ENCODE data around the gene UBE2E1.
A peak's percentile ranks its signal among the peaks of the same experiment; 100 is the strongest.
"Not testable (repeated sequence)": the region's sequence is repeated elsewhere in the genome, so short reads cannot be mapped to it uniquely, and the experiment has no call there.

Gene UBE2E1

DNA sequence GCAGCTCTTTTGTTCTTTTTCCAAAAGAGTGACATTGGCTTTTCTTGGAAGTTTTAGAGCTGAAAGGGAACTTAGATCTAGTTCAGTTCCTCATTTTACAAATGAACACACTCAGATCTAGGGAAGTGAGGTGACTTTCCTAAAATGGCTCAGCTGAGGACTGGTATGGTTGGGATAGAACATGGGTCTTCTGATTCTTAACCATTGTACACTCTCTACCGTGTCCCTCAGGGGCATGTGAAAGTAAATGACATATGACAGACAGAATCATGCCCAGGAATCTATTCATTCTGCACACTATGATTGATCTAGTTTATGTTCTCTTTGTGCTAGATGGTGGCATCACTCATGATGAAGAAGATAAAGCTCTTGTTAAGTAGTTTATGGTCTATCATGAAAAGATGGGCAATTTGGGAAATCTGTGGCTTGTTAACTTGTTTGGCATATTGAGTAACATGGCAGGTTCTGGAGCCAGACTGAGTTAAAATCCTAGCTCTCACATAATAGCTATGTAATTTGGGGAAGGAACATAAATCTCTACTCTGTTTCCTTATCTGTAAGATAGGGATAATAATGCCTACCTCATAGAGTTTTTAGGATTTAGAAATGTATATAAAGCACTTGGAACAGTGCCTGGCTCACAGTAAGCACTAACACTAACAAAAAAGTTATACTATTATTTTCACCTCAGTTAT is 30.9 kb downstream of the UBE2E1 start:
- Histone ChIP-seq H3K36me3 (ENCODE audit: insufficient read depth, low read length) (no peaks in the 10 kb centered on the region), H3K9ac (ENCODE audit: insufficient read length) (no peak overlapping the region), H3K4me3 (no peak overlapping the region), H3K9me3 (ENCODE audit: low read depth, low read length) (no peaks in the 10 kb centered on the region), H3K27ac (no peak overlapping the region)
- DNase-seq (ENCODE audit: low read depth, low spot score), result no peak
- no peak for TF ChIP-seq EZH2 (IDR thresholded peaks at IDR 0.05)
- TF ChIP-seq POLR2AphosphoS5 (IDR thresholded peaks at IDR 0.05; ENCODE audit: borderline replicate concordance, low read depth, low read length), result no peak

DNA sequence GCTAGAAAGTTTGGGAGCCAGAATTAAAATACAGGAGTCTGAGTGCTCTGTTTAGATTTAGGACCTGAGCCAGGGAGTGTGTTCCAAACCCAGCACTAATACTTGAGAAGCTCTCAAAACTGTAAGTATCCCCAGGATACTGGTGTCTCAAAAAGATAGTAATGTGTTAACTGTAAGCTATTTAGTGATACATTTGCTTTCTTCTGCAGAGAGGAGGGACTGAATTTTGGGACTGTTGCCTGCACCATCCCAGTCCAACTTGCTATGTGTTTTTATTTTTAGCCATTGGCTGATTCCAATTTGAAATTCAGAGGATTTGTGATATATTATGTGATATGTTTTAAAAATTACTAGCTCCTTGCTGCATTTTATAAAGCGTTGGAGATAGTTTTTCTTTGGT is 31.5 kb downstream of the UBE2E1 start:
- H3K36me3 ChIP-seq (ENCODE audit: insufficient read depth, low read length), result no peaks in the 10 kb centered on the region
- H3K9ac ChIP-seq (ENCODE audit: insufficient read length), result no peak overlapping the region
- no peak for TF ChIP-seq EZH2 (IDR thresholded peaks at IDR 0.05)
- TF ChIP-seq FOXP2 (optimal IDR thresholded peaks at IDR 0.05; ENCODE audit: control extremely low read depth, extremely low read length, insufficient read depth), result no peak
- no peak for TF ChIP-seq POLR2AphosphoS5 (IDR thresholded peaks at IDR 0.05; ENCODE audit: borderline replicate concordance, low read depth, low read length)
- no peak for DNase-seq (ENCODE audit: low read depth, low spot score)
- H3K9me3 ChIP-seq (ENCODE audit: low read depth, low read length), result no peaks in the 10 kb centered on the region
- no peak overlapping the region for H3K27ac ChIP-seq
- H3K4me3 ChIP-seq, result no peak overlapping the region

DNA sequence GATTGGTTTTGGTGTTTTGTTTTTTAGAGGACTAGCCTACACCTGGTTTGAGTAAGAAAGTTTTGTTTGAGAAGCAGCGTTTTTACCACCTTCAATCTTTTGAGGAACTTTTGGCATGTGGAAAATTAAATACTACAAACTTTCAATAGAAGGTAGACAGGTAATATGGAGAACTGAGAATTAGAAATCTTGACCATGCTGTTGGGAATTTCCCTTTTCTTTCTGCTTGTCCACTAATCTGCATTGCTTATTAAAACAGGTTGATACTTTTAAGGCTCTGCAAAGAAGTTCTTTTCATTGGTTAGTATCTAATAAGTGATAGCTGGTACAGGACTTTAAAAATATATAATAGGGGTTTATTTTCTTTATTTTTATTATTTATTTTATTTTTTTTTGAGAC is 31.9 kb downstream of the UBE2E1 start:
- no peak overlapping the region for H3K9ac ChIP-seq (ENCODE audit: insufficient read length)
- DNase-seq (ENCODE audit: low read depth, low spot score), result no peak
- TF ChIP-seq EZH2 (IDR thresholded peaks at IDR 0.05), result no peak
- no peak for TF ChIP-seq FOXP2 (optimal IDR thresholded peaks at IDR 0.05; ENCODE audit: control extremely low read depth, extremely low read length, insufficient read depth)
- TF ChIP-seq POLR2AphosphoS5 (IDR thresholded peaks at IDR 0.05; ENCODE audit: borderline replicate concordance, low read depth, low read length), result no peak
- H3K9me3 ChIP-seq (ENCODE audit: low read depth, low read length), result no peaks in the 10 kb centered on the region
- H3K4me3 ChIP-seq, result no peak overlapping the region
- no peaks in the 10 kb centered on the region for H3K36me3 ChIP-seq (ENCODE audit: insufficient read depth, low read length)
- H3K27ac ChIP-seq, result no peak overlapping the region

DNA sequence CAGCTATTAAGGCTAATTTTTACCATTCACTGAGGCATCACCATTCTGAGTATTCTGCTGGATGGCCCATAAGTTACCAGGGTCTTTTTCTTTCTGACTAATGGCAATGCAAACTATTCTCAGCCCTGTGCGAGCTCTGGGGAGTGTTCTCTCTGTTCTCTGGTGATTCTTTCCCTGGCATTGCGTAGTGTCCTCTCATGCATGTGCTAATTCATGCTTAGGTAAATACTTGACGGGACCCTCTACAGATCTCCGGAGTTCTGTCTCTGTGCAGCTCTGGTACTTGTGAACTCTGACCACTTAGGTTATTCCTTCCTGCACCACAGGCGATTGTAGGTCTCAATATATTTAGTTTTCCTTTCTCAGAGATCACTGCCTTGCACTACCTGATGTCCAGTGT is 34.8 kb downstream of the UBE2E1 start:
- TF ChIP-seq FOXP2 (optimal IDR thresholded peaks at IDR 0.05; ENCODE audit: control extremely low read depth, extremely low read length, insufficient read depth) (no peak), EZH2 (IDR thresholded peaks at IDR 0.05) (no peak), POLR2AphosphoS5 (IDR thresholded peaks at IDR 0.05; ENCODE audit: borderline replicate concordance, low read depth, low read length) (no peak)
- Histone ChIP-seq H3K27ac (no peak overlapping the region), H3K36me3 (ENCODE audit: insufficient read depth, low read length) (no peaks in the 10 kb centered on the region), H3K9me3 (ENCODE audit: low read depth, low read length) (no peaks in the 10 kb centered on the region), H3K9ac (ENCODE audit: insufficient read length) (no peak overlapping the region), H3K4me3 (no peak overlapping the region)
- DNase-seq (ENCODE audit: low read depth, low spot score), result no peak

DNA sequence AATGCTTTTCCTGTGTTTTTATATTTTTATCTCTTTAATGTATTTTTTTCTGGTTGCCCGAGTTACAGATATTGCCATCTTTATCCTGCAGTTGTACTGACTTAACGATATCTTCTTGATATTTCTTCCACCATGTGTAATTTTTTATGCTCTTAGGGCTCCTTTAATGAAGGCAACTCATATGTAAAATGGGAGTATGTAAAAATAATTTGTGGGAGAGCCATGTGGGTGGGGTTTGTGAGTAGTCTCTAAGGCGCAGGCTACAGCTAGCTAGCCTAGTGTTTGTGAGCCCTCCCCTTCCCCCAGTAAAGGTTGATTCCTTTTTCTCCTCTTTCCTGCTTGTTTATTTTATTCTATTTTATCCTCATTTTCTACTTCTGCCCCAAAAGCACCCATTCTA is 38.1 kb downstream of the UBE2E1 start:
- Histone ChIP-seq H3K36me3 (ENCODE audit: insufficient read depth, low read length) (no peaks in the 10 kb centered on the region), H3K9ac (ENCODE audit: insufficient read length) (no peak overlapping the region), H3K27ac (no peak overlapping the region), H3K4me3 (no peak overlapping the region), H3K9me3 (ENCODE audit: low read depth, low read length) (no peaks in the 10 kb centered on the region)
- TF ChIP-seq POLR2AphosphoS5 (IDR thresholded peaks at IDR 0.05; ENCODE audit: borderline replicate concordance, low read depth, low read length) (no peak), EZH2 (IDR thresholded peaks at IDR 0.05) (no peak), FOXP2 (optimal IDR thresholded peaks at IDR 0.05; ENCODE audit: control extremely low read depth, extremely low read length, insufficient read depth) (no peak)
- no peak for DNase-seq (ENCODE audit: low read depth, low spot score)

DNA sequence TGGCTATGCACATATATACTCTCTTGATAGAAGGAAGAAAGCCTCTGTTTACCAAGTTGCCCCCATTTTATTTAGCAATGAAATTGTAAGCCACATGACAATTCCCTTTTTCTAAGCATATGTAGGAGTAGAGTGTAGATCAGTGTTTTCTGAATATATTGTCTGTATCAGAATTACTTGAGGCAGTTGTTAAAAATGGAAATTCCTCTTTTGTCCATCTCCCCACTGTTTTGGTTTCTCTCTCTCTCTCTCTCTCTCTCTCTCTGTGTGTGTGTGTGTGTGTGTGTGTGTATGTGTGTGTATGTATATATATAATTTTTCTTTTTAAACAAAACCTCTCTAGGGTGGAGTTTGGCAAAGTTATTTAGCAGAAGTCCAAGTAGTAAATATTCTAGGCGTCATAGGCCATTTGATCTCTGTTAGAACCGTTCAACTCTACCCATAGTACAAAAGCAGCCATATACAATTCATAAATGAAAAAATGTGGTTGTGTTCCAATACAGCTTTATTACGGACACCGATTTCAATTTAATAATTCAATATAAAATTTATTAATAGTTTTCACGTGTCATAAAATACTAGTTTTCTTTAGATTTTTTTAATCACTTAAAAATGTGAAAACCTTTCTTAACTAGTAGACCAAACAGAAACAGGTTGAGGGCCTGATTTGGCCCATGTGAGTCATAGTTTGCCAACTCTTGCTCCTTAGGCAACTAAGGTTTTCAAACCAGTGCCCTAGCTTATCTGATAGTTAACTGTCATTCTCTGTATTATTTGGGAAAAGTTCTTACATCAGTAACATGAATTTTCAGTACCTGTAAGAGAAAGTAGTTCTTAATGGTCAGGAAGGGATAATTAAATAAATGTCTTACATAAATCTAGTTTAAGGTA is 39.8 kb downstream of the UBE2E1 start:
- Histone ChIP-seq H3K36me3 (ENCODE audit: insufficient read depth, low read length) (no peaks in the 10 kb centered on the region), H3K4me3 (no peak overlapping the region), H3K9ac (ENCODE audit: insufficient read length) (no peak overlapping the region), H3K27ac (no peak overlapping the region), H3K9me3 (ENCODE audit: low read depth, low read length) (no peaks in the 10 kb centered on the region)
- no peak for DNase-seq (ENCODE audit: low read depth, low spot score)
- TF ChIP-seq EZH2 (IDR thresholded peaks at IDR 0.05) (no peak), FOXP2 (optimal IDR thresholded peaks at IDR 0.05; ENCODE audit: control extremely low read depth, extremely low read length, insufficient read depth) (no peak), POLR2AphosphoS5 (IDR thresholded peaks at IDR 0.05; ENCODE audit: borderline replicate concordance, low read depth, low read length) (no peak)

DNA sequence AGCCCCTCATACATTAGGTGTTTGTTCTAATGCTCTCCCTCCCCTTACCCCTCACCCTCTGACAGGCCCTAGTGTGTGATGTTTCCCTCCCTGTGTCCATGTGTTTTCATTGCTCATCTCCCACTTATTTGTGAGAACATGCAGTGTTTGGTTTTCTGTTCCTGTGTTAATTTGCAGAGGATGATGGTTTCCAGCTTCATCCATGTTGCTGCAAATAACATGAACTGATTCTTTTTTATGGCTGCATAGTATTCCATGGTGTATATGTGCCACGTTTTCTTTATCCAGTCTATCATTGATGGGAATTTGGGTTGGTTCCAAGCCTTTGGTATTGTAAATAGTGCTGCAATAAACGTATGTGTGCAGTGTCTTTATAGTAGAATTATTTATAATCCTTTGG is 43.7 kb downstream of the UBE2E1 start:
- H3K27ac ChIP-seq; H3K9me3 ChIP-seq (ENCODE audit: low read depth, low read length); H3K9ac ChIP-seq (ENCODE audit: insufficient read length); H3K36me3 ChIP-seq (ENCODE audit: insufficient read depth, low read length); H3K4me3 ChIP-seq; DNase-seq (ENCODE audit: low read depth, low spot score): not testable (repeated sequence)

DNA sequence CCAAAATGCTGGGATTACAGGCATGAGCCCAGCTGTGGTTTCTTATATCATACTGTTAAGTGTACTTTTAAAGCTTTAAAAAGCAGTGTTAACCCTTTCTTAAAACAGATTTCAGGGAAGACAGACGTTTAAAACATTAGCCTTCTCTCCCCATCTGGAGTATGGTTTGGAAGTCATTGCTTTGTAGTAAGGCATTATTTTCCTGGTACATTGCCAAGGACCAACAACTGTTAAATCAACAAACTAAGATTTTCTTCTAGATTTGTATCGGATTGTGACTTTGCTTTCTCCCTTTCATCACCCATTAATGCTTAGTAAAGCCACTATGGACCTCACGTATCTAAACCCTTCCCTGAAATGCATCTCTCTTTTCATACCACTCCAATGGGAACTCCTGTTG is 50.5 kb downstream of the UBE2E1 start:
- 0 out of 2 replicates have a peak overlapping the region, but pooled peaks have one; percentile 3 for H3K27ac ChIP-seq
- TF ChIP-seq POLR2AphosphoS5 (IDR thresholded peaks at IDR 0.05; ENCODE audit: borderline replicate concordance, low read depth, low read length), result no peak
- TF ChIP-seq FOXP2 (optimal IDR thresholded peaks at IDR 0.05; ENCODE audit: control extremely low read depth, extremely low read length, insufficient read depth), result no peak
- no peak for TF ChIP-seq EZH2 (IDR thresholded peaks at IDR 0.05)
- no peak overlapping the region for H3K9ac ChIP-seq (ENCODE audit: insufficient read length)
- no peak for DNase-seq (ENCODE audit: low read depth, low spot score)
- H3K4me3 ChIP-seq, result no peak overlapping the region
- H3K9me3 ChIP-seq (ENCODE audit: low read depth, low read length), result no peaks in the 10 kb centered on the region
- no peaks in the 10 kb centered on the region; the same call in 1 of the 2 replicates for H3K36me3 ChIP-seq (ENCODE audit: insufficient read depth, low read length)
